Measurements from ENCODE around the gene SERPIND1. TPM values are rescaled to one million over a fixed set of nuclear protein-coding genes. Genes with fewer than 3 reads are reported as not detected.

The SERPIND1 gene
- total RNA-seq, 5 donors from 2014 or later (not counting 1 experiment from before 2014, with no cell fraction given): 0.16 to 0.30 (median 0.26) TPM; not detected in 2

GRCh38 chr22:20779014-20779817 lies 5.3 kb downstream of the SERPIND1 start:
- Histone ChIP-seq H3K4me3 (ENCODE audit: control insufficient read depth in 1 of 2, extremely low read depth in 1 of 2, low read length in 1 of 2) (no peak overlapping the region), H3K27ac (ENCODE audit: low read length) (no peak overlapping the region), H3K36me3 (ENCODE audit: control insufficient read depth in 2 of 2, extremely low read depth in 1 of 2, insufficient read depth in 1 of 2, low read length in 1 of 2) (peaks cover 11 to 46% of the 10 kb centered on the region in 2 donors), H3K9me3 (no peaks in the 10 kb centered on the region), H3K27me3 (replicated peaks in 1 of 2; ENCODE audit: control insufficient read depth in 2 of 2, extremely low read depth in 1 of 2, insufficient read depth in 2 of 2, low read length in 1 of 2) (no peaks in the 10 kb centered on the region), H3K4me1 (ENCODE audit: control insufficient read depth in 1 of 2, extremely low read depth in 1 of 2, insufficient read depth in 2 of 2, low read length in 2 of 2) (peaks cover 0 to 2% of the 10 kb centered on the region in 2 experiments)
- Mint-ChIP-seq H3K27ac (no peak overlapping the region), H3K9me3 (no peaks in the 10 kb centered on the region), H3K27me3 (no peaks in the 10 kb centered on the region), H3K4me1 (peaks cover 0 to 3% (median 0%) of the 10 kb centered on the region in 3 donors), H3K36me3 (peaks cover 17% of the 10 kb centered on the region), H3K4me3 (no peak overlapping the region)
- DNase-seq (no peak), ATAC-seq (replicated peaks in 1 of 4) (no peak)
- ChIA-PET CTCF (no interaction called here), POLR2A (no interaction called here)
- 98% methylated on average over 22 of the region's 25 CpGs for WGBS (ENCODE audit: insufficient coverage)

GRCh38 chr22:20779818-20780158 lies 5.9 kb downstream of the SERPIND1 start:
- no peak overlapping the region for H3K4me3 Mint-ChIP-seq
- Histone ChIP-seq H3K4me1 (ENCODE audit: control insufficient read depth in 1 of 2, extremely low read depth in 1 of 2, insufficient read depth in 2 of 2, low read length in 2 of 2) (peaks cover 0 to 2% of the 10 kb centered on the region in 2 experiments), H3K9me3 (no peaks in the 10 kb centered on the region), H3K36me3 (ENCODE audit: control insufficient read depth in 2 of 2, extremely low read depth in 1 of 2, insufficient read depth in 1 of 2, low read length in 1 of 2) (peaks cover 11 to 47% of the 10 kb centered on the region in 2 donors), H3K27ac (ENCODE audit: low read length) (no peak overlapping the region), H3K4me3 (ENCODE audit: control insufficient read depth in 1 of 2, extremely low read depth in 1 of 2, low read length in 1 of 2) (no peak overlapping the region), H3K27me3 (replicated peaks in 1 of 2; ENCODE audit: control insufficient read depth in 2 of 2, extremely low read depth in 1 of 2, insufficient read depth in 2 of 2, low read length in 1 of 2) (no peaks in the 10 kb centered on the region)
- H3K9me3 Mint-ChIP-seq: no peaks in the 10 kb centered on the region
- no peaks in the 10 kb centered on the region for H3K27me3 Mint-ChIP-seq
- peaks cover 17% of the 10 kb centered on the region for H3K36me3 Mint-ChIP-seq
- ATAC-seq (replicated peaks in 1 of 4): no peak
- ChIA-PET CTCF (no interaction called here), POLR2A (no interaction called here)
- no peak for DNase-seq
- 100% methylated on average over 3 of the region's 5 CpGs for WGBS (ENCODE audit: insufficient coverage)
- H3K4me1 Mint-ChIP-seq: peaks cover 0 to 7% (median 1%) of the 10 kb centered on the region in 3 donors
- no peak overlapping the region for H3K27ac Mint-ChIP-seq

- CTCF ChIA-PET: interaction anchor here in 1 of 2 donors (0.5 kb wide), 1 partner anchor 179 kb away, joined by 3 read pairs; no protein-coding TSS in a partner anchor
- H3K9me3 Mint-ChIP-seq: no peaks in the 10 kb centered on the region
- WGBS (ENCODE audit: insufficient coverage): 90% methylated on average over 4 of the region's 11 CpGs
- POLR2A ChIA-PET: no interaction called here
- no peak overlapping the region for H3K27ac ChIP-seq (ENCODE audit: low read length)
- no peak overlapping the region for H3K4me3 ChIP-seq (ENCODE audit: control insufficient read depth in 1 of 2, extremely low read depth in 1 of 2, low read length in 1 of 2)
- peaks cover 0 to 2% of the 10 kb centered on the region in 2 experiments for H3K4me1 ChIP-seq (ENCODE audit: control insufficient read depth in 1 of 2, extremely low read depth in 1 of 2, insufficient read depth in 2 of 2, low read length in 2 of 2)
- ATAC-seq (replicated peaks in 1 of 4) (no peak), DNase-seq (no peak)
- peaks cover 25% of the 10 kb centered on the region for H3K36me3 Mint-ChIP-seq
- H3K27me3 ChIP-seq (replicated peaks in 1 of 2; ENCODE audit: control insufficient read depth in 2 of 2, extremely low read depth in 1 of 2, insufficient read depth in 2 of 2, low read length in 1 of 2): no peaks in the 10 kb centered on the region
- peaks cover 0 to 7% (median 1%) of the 10 kb centered on the region in 3 donors for H3K4me1 Mint-ChIP-seq
- no peak overlapping the region for H3K27ac Mint-ChIP-seq
- peaks cover 8 to 45% of the 10 kb centered on the region in 2 donors for H3K36me3 ChIP-seq (ENCODE audit: control insufficient read depth in 2 of 2, extremely low read depth in 1 of 2, insufficient read depth in 1 of 2, low read length in 1 of 2)
- H3K4me3 Mint-ChIP-seq: no peak overlapping the region
- no peaks in the 10 kb centered on the region for H3K9me3 ChIP-seq
- no peaks in the 10 kb centered on the region for H3K27me3 Mint-ChIP-seq
These were observed 7.5 kb downstream of the SERPIND1 start for GRCh38 chr22:20781272-20781990.

- H3K27ac ChIP-seq (ENCODE audit: low read length): no peak overlapping the region
- ATAC-seq (replicated peaks in 1 of 4) (no peak), DNase-seq (no peak)
- H3K9me3 ChIP-seq: no peaks in the 10 kb centered on the region
- H3K36me3 ChIP-seq (ENCODE audit: control insufficient read depth in 2 of 2, extremely low read depth in 1 of 2, insufficient read depth in 1 of 2, low read length in 1 of 2): peaks cover 12 to 47% of the 10 kb centered on the region in 2 donors
- ChIA-PET POLR2A (no interaction called here), CTCF (no interaction called here)
- H3K27me3 ChIP-seq (replicated peaks in 1 of 2; ENCODE audit: control insufficient read depth in 2 of 2, extremely low read depth in 1 of 2, insufficient read depth in 2 of 2, low read length in 1 of 2): no peaks in the 10 kb centered on the region
- no peak overlapping the region for H3K27ac Mint-ChIP-seq
- no peak overlapping the region for H3K4me3 ChIP-seq (ENCODE audit: control insufficient read depth in 1 of 2, extremely low read depth in 1 of 2, low read length in 1 of 2)
- peaks cover 0 to 7% (median 1%) of the 10 kb centered on the region in 3 donors for H3K4me1 Mint-ChIP-seq
- WGBS (ENCODE audit: insufficient coverage): no CpG with 5 or more reads among the region's 4 CpGs
- H3K36me3 Mint-ChIP-seq: peaks cover 29% of the 10 kb centered on the region
- H3K9me3 Mint-ChIP-seq: no peaks in the 10 kb centered on the region
- H3K4me1 ChIP-seq (ENCODE audit: control insufficient read depth in 1 of 2, extremely low read depth in 1 of 2, insufficient read depth in 2 of 2, low read length in 2 of 2): peaks cover 0 to 2% of the 10 kb centered on the region in 2 experiments
- no peaks in the 10 kb centered on the region for H3K27me3 Mint-ChIP-seq
- no peak overlapping the region for H3K4me3 Mint-ChIP-seq
These were observed 8.2 kb downstream of the SERPIND1 start for GRCh38 chr22:20782083-20782482.

- DNase-seq (no peak), ATAC-seq (replicated peaks in 1 of 4) (no peak)
- Histone ChIP-seq H3K4me1 (ENCODE audit: control insufficient read depth in 1 of 2, extremely low read depth in 1 of 2, insufficient read depth in 2 of 2, low read length in 2 of 2) (peaks cover 0 to 2% of the 10 kb centered on the region in 2 experiments), H3K36me3 (ENCODE audit: control insufficient read depth in 2 of 2, extremely low read depth in 1 of 2, insufficient read depth in 1 of 2, low read length in 1 of 2) (peaks cover 12 to 49% of the 10 kb centered on the region in 2 donors), H3K4me3 (ENCODE audit: control insufficient read depth in 1 of 2, extremely low read depth in 1 of 2, low read length in 1 of 2) (no peak overlapping the region), H3K9me3 (no peaks in the 10 kb centered on the region), H3K27ac (ENCODE audit: low read length) (no peak overlapping the region), H3K27me3 (replicated peaks in 1 of 2; ENCODE audit: control insufficient read depth in 2 of 2, extremely low read depth in 1 of 2, insufficient read depth in 2 of 2, low read length in 1 of 2) (no peaks in the 10 kb centered on the region)
- Mint-ChIP-seq H3K4me3 (no peak overlapping the region), H3K27me3 (no peaks in the 10 kb centered on the region), H3K4me1 (peaks cover 0 to 7% (median 1%) of the 10 kb centered on the region in 3 donors), H3K9me3 (no peaks in the 10 kb centered on the region), H3K36me3 (peaks cover 36% of the 10 kb centered on the region), H3K27ac (no peak overlapping the region)
- CTCF ChIA-PET: interaction anchor here in 1 of 2 donors (1.1 kb wide), 1 partner anchor 364 kb away, joined by 7 read pairs; no protein-coding TSS in a partner anchor
- POLR2A ChIA-PET: no interaction called here
- WGBS (ENCODE audit: insufficient coverage): 100% methylated on average over 2 of the region's 4 CpGs
These were observed 8.8 kb downstream of the SERPIND1 start for GRCh38 chr22:20782596-20783299.

GRCh38 chr22:20783300-20783673 lies 9.4 kb downstream of the SERPIND1 start:
- Histone ChIP-seq H3K9me3 (no peaks in the 10 kb centered on the region), H3K27ac (ENCODE audit: low read length) (no peak overlapping the region), H3K4me3 (ENCODE audit: control insufficient read depth in 1 of 2, extremely low read depth in 1 of 2, low read length in 1 of 2) (no peak overlapping the region), H3K36me3 (ENCODE audit: control insufficient read depth in 2 of 2, extremely low read depth in 1 of 2, insufficient read depth in 1 of 2, low read length in 1 of 2) (peaks cover 12 to 54% of the 10 kb centered on the region in 2 donors), H3K27me3 (replicated peaks in 1 of 2; ENCODE audit: control insufficient read depth in 2 of 2, extremely low read depth in 1 of 2, insufficient read depth in 2 of 2, low read length in 1 of 2) (no peaks in the 10 kb centered on the region), H3K4me1 (ENCODE audit: control insufficient read depth in 1 of 2, extremely low read depth in 1 of 2, insufficient read depth in 2 of 2, low read length in 2 of 2) (peaks cover 0 to 2% of the 10 kb centered on the region in 2 experiments)
- Mint-ChIP-seq H3K4me3 (no peak overlapping the region), H3K27ac (no peak overlapping the region), H3K9me3 (no peaks in the 10 kb centered on the region), H3K4me1 (peaks cover 0 to 7% (median 1%) of the 10 kb centered on the region in 3 donors), H3K36me3 (peaks cover 40% of the 10 kb centered on the region), H3K27me3 (no peaks in the 10 kb centered on the region)
- DNase-seq (no peak), ATAC-seq (replicated peaks in 1 of 4) (no peak)
- no CpG with 5 or more reads among the region's 3 CpGs for whole genome bisulfite sequencing (ENCODE audit: insufficient coverage)
- POLR2A ChIA-PET: no interaction called here
- CTCF ChIA-PET: interaction anchor here in 1 of 2 donors (1.1 to 1.4 kb wide), 2 partner anchors 10 to 365 kb away, joined by 4 to 7 read pairs; no protein-coding TSS in a partner anchor

Measured in T-cell (primary cell).